Mammary epithelial cell (primary cell): ENCODE measurements around the gene HDGFL3.

ENCODE experiments used
- EZH2 ChIP-seq: IDR thresholded peaks from 2 replicates; pipeline ENCODE4 v1.6.1; 2012; ENCODE audit warnings: low read length, inconsistent platforms, borderline replicate concordance
- TF ChIP-seq, protein P1 (sequence below), 2 donors: IDR thresholded peaks in 1 of 2; conservative IDR thresholded peaks in 1 of 2; 2 replicates each; pipeline ENCODE4 v1.5.1; 2011 to 2012; ENCODE audit warnings: inconsistent platforms in 2 of 2, low read length in 2 of 2, mild to moderate bottlenecking in 2 of 2, control low read depth in 1 of 2, low read depth in 1 of 2; ENCODE audit not compliant: insufficient read depth in 1 of 2; ENCODE audit errors: extremely low read depth in 1 of 2

DNA sequence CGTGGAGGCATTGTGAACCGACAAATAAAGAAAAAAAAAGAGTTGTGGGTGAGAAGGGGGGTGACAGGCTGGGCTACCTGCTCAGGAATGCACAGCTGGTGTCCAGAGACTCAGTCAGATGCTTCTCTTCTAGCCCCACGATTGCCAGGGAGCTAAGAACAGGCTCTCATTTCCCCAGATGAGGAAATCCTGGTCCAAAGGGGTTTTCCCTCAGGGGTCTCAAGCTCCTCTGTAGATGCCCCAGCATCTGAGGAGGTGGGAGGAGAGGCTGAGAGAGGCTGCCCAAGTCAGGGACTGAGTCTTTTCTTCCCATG lies 41.4 kb upstream of the HDGFL3 start:
- TF ChIP-seq, protein P1, sequence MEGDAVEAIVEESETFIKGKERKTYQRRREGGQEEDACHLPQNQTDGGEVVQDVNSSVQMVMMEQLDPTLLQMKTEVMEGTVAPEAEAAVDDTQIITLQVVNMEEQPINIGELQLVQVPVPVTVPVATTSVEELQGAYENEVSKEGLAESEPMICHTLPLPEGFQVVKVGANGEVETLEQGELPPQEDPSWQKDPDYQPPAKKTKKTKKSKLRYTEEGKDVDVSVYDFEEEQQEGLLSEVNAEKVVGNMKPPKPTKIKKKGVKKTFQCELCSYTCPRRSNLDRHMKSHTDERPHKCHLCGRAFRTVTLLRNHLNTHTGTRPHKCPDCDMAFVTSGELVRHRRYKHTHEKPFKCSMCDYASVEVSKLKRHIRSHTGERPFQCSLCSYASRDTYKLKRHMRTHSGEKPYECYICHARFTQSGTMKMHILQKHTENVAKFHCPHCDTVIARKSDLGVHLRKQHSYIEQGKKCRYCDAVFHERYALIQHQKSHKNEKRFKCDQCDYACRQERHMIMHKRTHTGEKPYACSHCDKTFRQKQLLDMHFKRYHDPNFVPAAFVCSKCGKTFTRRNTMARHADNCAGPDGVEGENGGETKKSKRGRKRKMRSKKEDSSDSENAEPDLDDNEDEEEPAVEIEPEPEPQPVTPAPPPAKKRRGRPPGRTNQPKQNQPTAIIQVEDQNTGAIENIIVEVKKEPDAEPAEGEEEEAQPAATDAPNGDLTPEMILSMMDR (conservative IDR thresholded peaks at IDR 0.05 in 1 of 2, IDR thresholded peaks at IDR 0.05 in 1 of 2; ENCODE audit: extremely low read depth in 1 of 2, insufficient read depth in 1 of 2, low read depth in 1 of 2, low read length in 2 of 2): no peak
- TF ChIP-seq EZH2: no peak
